Body of pancreas (tissue), 4 donors: ENCODE results near the gene SYNGR2.

Experiments
- CTCF ChIP-seq, 7 experiments: fragments of 450-650 bp in 4 of 7; fragments of 200-600 bp in 3 of 7; sonication (generic) in 3 of 7; IDR thresholded peaks; one replicate each; pipeline ENCODE4 v1.5.1; 2016 to 2019; ENCODE audit warnings: antibody characterized with exemption in 7 of 7
- POLR2A ChIP-seq, 3 donors: fragments of 450-650 bp; IDR thresholded peaks; one replicate each; pipeline ENCODE4 v1.6.1; 2016; ENCODE audit warnings: antibody characterized with exemption in 3 of 3, mild to moderate bottlenecking in 2 of 3

- TF ChIP-seq CTCF (IDR thresholded peaks at IDR 0.05) (no peak), POLR2A (IDR thresholded peaks at IDR 0.05) (no peak)
These were observed 40.4 kb upstream of the SYNGR2 start for GRCh38 chr17:78127888-78128550.
